Activated naive CD4-positive, alpha-beta T cell treated with anti-CD3 and anti-CD28 coated beads for 36 hours (primary cell): ENCODE data around the gene ZFYVE9. TPM values are rescaled to one million over a fixed set of nuclear protein-coding genes. Genes with fewer than 3 reads are reported as not detected.

Experiments
- CTCF ChIA-PET: fragments of 350-600 bp; sonication (Branson Sonifier 250); formaldehyde crosslinking; loops from one replicate; lab custom pipeline; 2021; ENCODE audit warnings: antibody characterized with exemption; lab: Charles Lee
- DNase-seq: peaks from one replicate; pipeline ENCODE4 v3.0.0-alpha.2; 2020
- H3K27ac Mint-ChIP-seq: one replicate; pipeline ENCODE4 v1.8.0; 2021; ENCODE audit warnings: mild to moderate bottlenecking, mixed read lengths
- H3K27me3 Mint-ChIP-seq: one replicate; pipeline ENCODE4 v1.8.0; 2021; ENCODE audit warnings: low read depth, mixed read lengths
- H3K36me3 Mint-ChIP-seq: one replicate; pipeline ENCODE4 v1.8.0; 2021; ENCODE audit warnings: low read depth, mixed read lengths
- H3K4me1 Mint-ChIP-seq: one replicate; pipeline ENCODE4 v1.8.0; 2021; ENCODE audit warnings: low read depth, mixed read lengths
- H3K4me3 Mint-ChIP-seq: one replicate; pipeline ENCODE4 v1.8.0; 2021; ENCODE audit warnings: mild to moderate bottlenecking, moderate library complexity, mixed read lengths
- H3K9me3 Mint-ChIP-seq: one replicate; pipeline ENCODE4 v1.8.0; 2021; ENCODE audit warnings: mixed read lengths
- intact Hi-C: fragments of 100-400 bp; cut with micrococcal nuclease; formaldehyde crosslinking; loops from one replicate; pipeline ENCODE4 v1.15.1; 2023
- total RNA-seq, 2 experiments: library from RNA; stranded (reverse); gene quantifications; one replicate each; pipeline ENCODE4 v1.2.3, GENCODE V29; 2021

ZFYVE9 gene
- total RNA-seq, 2 experiments from 2014 or later = 3.0 to 3.5 TPM

- Mint-ChIP-seq H3K27ac (no peak overlapping the region), H3K36me3 (peaks cover 74% of the 10 kb centered on the region), H3K4me1 (no peaks in the 10 kb centered on the region), H3K9me3 (no peaks in the 10 kb centered on the region), H3K4me3 (no peak overlapping the region), H3K27me3 (no peaks in the 10 kb centered on the region)
- CTCF ChIA-PET = interaction anchor here (0.6 kb wide), 1 partner anchor 305 kb away, joined by 4 read pairs; no protein-coding TSS in a partner anchor
- no peak for DNase-seq
- intact Hi-C loops = no loop called here
Measured at GRCh38 chr1:52386458-52386857, 244.6 kb downstream of the ZFYVE9 start.

- Mint-ChIP-seq H3K27me3 (no peaks in the 10 kb centered on the region), H3K27ac (no peak overlapping the region), H3K4me1 (peaks cover 6% of the 10 kb centered on the region), H3K36me3 (peaks cover 78% of the 10 kb centered on the region), H3K9me3 (no peaks in the 10 kb centered on the region), H3K4me3 (no peak overlapping the region)
- CTCF ChIA-PET = interaction anchor here (0.6 kb wide), 1 partner anchor 181 kb away, joined by 5 read pairs; no protein-coding TSS in a partner anchor
- DNase-seq = no peak
- intact Hi-C loops = no loop called here
Measured at GRCh38 chr1:52393174-52393573, 251.3 kb downstream of the ZFYVE9 start.

Other genes starting within 250 kb of the ZFYVE9 start
- gene RAB3B, start 151.4 kb upstream of the ZFYVE9 start, total RNA-seq = under 1 TPM; 0.10 to 0.12 TPM
- 1 to 10 TPM; 7.3 to 7.6 TPM for gene KTI12, start 108.3 kb upstream of the ZFYVE9 start, total RNA-seq
- gene TXNDC12, start 86.9 kb upstream of the ZFYVE9 start, total RNA-seq = 10 to 100 TPM; 32.4 to 44.0 TPM
- gene BTF3L4, start 85.8 kb upstream of the ZFYVE9 start, total RNA-seq = 10 to 100 TPM; 38.4 to 38.7 TPM
- 10 to 100 TPM; 18.4 to 21.8 TPM for gene CC2D1B, start 224.1 kb downstream of the ZFYVE9 start, total RNA-seq